Motor neuron (in vitro differentiated cells): Measurements from ENCODE around the gene OR7G3. TPM values are rescaled to one million over a fixed set of nuclear protein-coding genes. Genes with fewer than 3 reads are reported as not detected.

Experiments
- ATAC-seq, 8 experiments: fragments of 200-7000 bp; cut with Tn5 transposase; replicated peaks in 6 of 8; 2 replicates each; pipeline ENCODE4 v1.8.0; 2021; ENCODE audit warnings: mild to moderate bottlenecking in 8 of 8, moderate library complexity in 8 of 8
- H3K27ac ChIP-seq, 2 donors: fragments of 250-450 bp; sonication (Bioruptor Pico); 2 replicates each; pipeline ENCODE4 v1.9.0; 2021; ENCODE audit warnings: antibody characterized with exemption in 2 of 2, mild to moderate bottlenecking in 2 of 2, moderate library complexity in 1 of 2
- H3K4me1 ChIP-seq, 2 donors: fragments of 250-450 bp; sonication (Bioruptor Pico); replicated peaks in 1 of 2; 2 replicates each; pipeline ENCODE4 v1.6.1; 2021; ENCODE audit warnings: antibody characterized with exemption in 2 of 2, mild to moderate bottlenecking in 2 of 2, moderate library complexity in 1 of 2
- H3K4me3 ChIP-seq, 5 donors: fragments of 250-450 bp; sonication (Bioruptor Pico); 2 replicates each; pipeline ENCODE4 v1.9.0; 2021; ENCODE audit warnings: antibody characterized with exemption in 5 of 5, mild to moderate bottlenecking in 5 of 5, moderate library complexity in 4 of 5
- WGBS, 10 experiments: fragments of 450-650 bp; shearing (Covaris generic); methylation state at CpG; one replicate each; pipeline ENCODE4 v1.0.0; 2022; 5-methylcytosine and 5-hydroxymethylcytosine counted together
- in situ Hi-C, 9 experiments: fragments of 400-800 bp; cut with MboI; loops; one replicate each; pipeline ENCODE4 v1.15.0; 2021; ENCODE audit warnings: low sequenced_read_pairs in 9 of 9, low pct_unique_long_range_greater_than_20kb in 2 of 9; ENCODE audit not compliant: unreplicated experiment in 9 of 9
- total RNA-seq, 8 experiments: library from RNA; unstranded; fragments of 300-600 nt; gene quantifications; 2 replicates each; pipeline versions ENCODE4 v1.2.3 to v1.2.4, GENCODE V29; 2022

OR7G3 gene
- total RNA-seq, 8 experiments from 2014 or later = not detected

DNA sequence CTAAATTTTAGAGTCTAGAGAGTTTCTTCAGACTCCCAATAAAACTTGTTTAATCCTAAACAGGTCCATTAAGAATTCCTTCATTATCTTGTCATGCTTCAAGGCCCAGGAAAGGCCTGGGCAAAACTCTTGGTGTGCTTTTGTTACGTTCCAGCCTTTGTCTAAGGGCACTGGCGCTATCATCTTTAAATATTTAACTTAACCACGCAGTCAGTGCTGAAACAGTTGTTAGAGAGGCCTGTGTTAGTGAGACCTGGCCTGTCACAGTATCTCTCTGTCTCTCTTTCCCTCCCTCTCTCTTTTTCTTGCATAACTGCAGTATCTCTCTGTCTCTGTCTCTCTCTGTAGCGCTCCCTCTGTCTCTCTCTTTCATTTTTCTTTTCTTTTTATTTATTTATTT, 48.1 kb downstream of the OR7G3 start:
- no peak for ATAC-seq
- in situ Hi-C loops = loop anchor here in 4 of 9 experiments (25.0 kb wide), 2 partner anchors 416 to 441 kb away; partner anchors contain the start of gene NFILZ (in 1 of the 4)
- Histone ChIP-seq H3K4me3 (no peak overlapping the region), H3K27ac (no peak overlapping the region), H3K4me1 (peaks cover 0 to 12% of the 10 kb centered on the region in 2 donors)
- WGBS, 10 experiments = 5 to 60% (median 39%) methylated on average over 2 to 4 of the region's 4 CpGs; no CpG with 5 or more reads in 1 of the 10 experiments

DNA sequence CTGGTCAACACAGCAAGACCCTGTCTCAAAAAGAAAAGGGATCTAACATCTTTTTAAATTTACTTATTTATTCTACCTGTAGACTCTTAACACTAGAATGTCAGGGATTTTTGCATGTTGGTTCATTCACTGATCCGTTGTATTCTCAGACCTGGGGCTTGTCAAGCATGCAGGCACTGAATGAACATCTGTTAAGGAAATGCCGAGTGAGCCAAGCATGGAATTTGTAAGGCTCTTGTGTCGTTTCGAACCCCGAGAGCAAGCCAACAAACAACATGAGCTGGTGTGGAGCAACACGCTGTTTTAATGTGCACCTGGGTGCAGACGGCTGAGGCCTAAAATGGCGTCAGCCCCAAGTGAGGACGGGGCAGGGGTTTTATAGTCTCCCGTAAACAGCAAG, 49.8 kb downstream of the OR7G3 start:
- Histone ChIP-seq H3K27ac (no peak overlapping the region), H3K4me3 (no peak overlapping the region), H3K4me1 (peaks cover 0 to 12% of the 10 kb centered on the region in 2 donors)
- in situ Hi-C loops = loop anchor here in 4 of 9 experiments (25.0 kb wide), 2 partner anchors 415 to 440 kb away; partner anchors contain the start of gene NFILZ (in 1 of the 4)
- WGBS, 10 experiments = 27 to 100% (median 56%) methylated on average over 1 to 6 of the region's 10 CpGs; no CpG with 5 or more reads in 3 of the 10 experiments
- no peak for ATAC-seq

Other genes starting within 250 kb of the OR7G3 start
- gene MUC16, start 116.5 kb downstream of the OR7G3 start, total RNA-seq = under 1 TPM in 7 of 8 experiments, not detected in 1; under 0.01 to 0.33 (median 0.10) TPM
- under 1 TPM in 4 of 8 experiments, not detected in 4; 0.15 to 0.76 (median 0.21) TPM for gene OR1M1, start 39.9 kb downstream of the OR7G3 start, total RNA-seq
- under 1 TPM in 5 of 8 experiments, not detected in 3; 0.09 to 0.24 (median 0.13) TPM for gene OR7G2, start 19.5 kb downstream of the OR7G3 start, total RNA-seq
- under 1 TPM in 1 of 8 experiments, not detected in 7; 0.21 TPM for gene OR7G1, start 11.2 kb downstream of the OR7G3 start, total RNA-seq
- gene ZNF317, start 13.4 kb upstream of the OR7G3 start, total RNA-seq = 10 to 100 TPM; 20.5 to 36.9 (median 27.8) TPM
- 1 to 10 TPM in 1 of 8 experiments, under 1 TPM in 5, not detected in 2; 0.04 to 1.9 (median 0.27) TPM for gene OR7D2, start 52.0 kb upstream of the OR7G3 start, total RNA-seq
- gene OR7D4, start 92.6 kb upstream of the OR7G3 start, total RNA-seq = under 1 TPM in 4 of 8 experiments, not detected in 4; 0.05 to 0.29 (median 0.23) TPM
- gene OR7E24, start 124.0 kb upstream of the OR7G3 start, total RNA-seq = under 1 TPM in 3 of 8 experiments, not detected in 5; 0.29 to 0.43 (median 0.35) TPM
- 10 to 100 TPM in 1 of 8 experiments, 1 to 10 TPM in 6, under 1 TPM in 1; 0.41 to 11.8 (median 4.1) TPM for gene ZNF699, start 182.9 kb upstream of the OR7G3 start, total RNA-seq
- gene ZNF559, start 197.2 kb upstream of the OR7G3 start, total RNA-seq = 10 to 100 TPM in 5 of 8 experiments, 1 to 10 TPM in 3; 3.8 to 24.3 (median 15.5) TPM
- 10 to 100 TPM in 2 of 8 experiments, 1 to 10 TPM in 6; 2.2 to 12.6 (median 5.4) TPM for gene ZNF177, start 236.1 kb upstream of the OR7G3 start, total RNA-seq